ENCODE measurements around the gene PPP2R5D. TPM values are rescaled to one million over a fixed set of nuclear protein-coding genes. Genes with fewer than 3 reads are reported as not detected.
A peak's percentile ranks its signal among the peaks of the same experiment; 100 is the strongest.

Gene PPP2R5D
- total and polyA plus RNA-seq, 9 of the 15 experiments (the other 6 are each of a cell fraction or from before 2014, with no cell fraction given), result 1.3 to 96.1 (median 38.4) TPM

GRCh38 chr6:43053545-43054205 is 69.3 kb downstream of the PPP2R5D start, which contains the start of gene CUL7 (continued):
- TF ChIP-seq MITF (IDR thresholded peaks at IDR 0.05) (peak; percentile 35; the same call in 1 of the 2 replicates), NFE2L1 (tag; IDR thresholded peaks at IDR 0.05; ENCODE audit: borderline replicate concordance, low read depth) (no peak), PRDM10 (IDR thresholded peaks at IDR 0.05; ENCODE audit: partially characterized antibody) (no peak), NKRF (IDR thresholded peaks at IDR 0.05; ENCODE audit: borderline replicate concordance) (peak; percentile 78), PRMT5 (CRISPR knock-in tag; IDR thresholded peaks at IDR 0.05) (no peak), ZNF12 (CRISPR knock-in tag; IDR thresholded peaks at IDR 0.05) (peak; percentile 64; the same call in 1 of the 2 replicates), U2AF2 (optimal IDR thresholded peaks at IDR 0.05; ENCODE audit: low read depth, low read length) (no peak), CREM (IDR thresholded peaks at IDR 0.05; ENCODE audit: low read depth) (peak; percentile 83; the same call in 1 of the 2 replicates), DPF2 (IDR thresholded peaks at IDR 0.05) (peak; percentile 85), ZBTB49 (CRISPR knock-in tag; IDR thresholded peaks at IDR 0.05; ENCODE audit: borderline replicate concordance) (no peak), XRCC4 (IDR thresholded peaks at IDR 0.05; ENCODE audit: extremely low read depth, insufficient read depth, insufficient read length) (no peak), ZBTB11 (CRISPR knock-in tag; IDR thresholded peaks at IDR 0.05) (peak in 2 of 3 experiments; percentile 76 to 95; a peak in 5 of 6 replicates), CC2D1A (IDR thresholded peaks at IDR 0.05) (peak; percentile 92; the same call in 1 of the 2 replicates)

All from K562 (cell line).